AG10803 (cell line): ENCODE measurements around the gene BLID.

Experiments used
- DNase-seq: peaks from one replicate; pipeline ENCODE4 v3.0.0; 2010; ENCODE audit warnings: low read depth
- H3K4me3 ChIP-seq: 2 replicates; pipeline ENCODE4 v1.5.1; 2011; ENCODE audit warnings: mild to moderate bottlenecking, low read length, control low read depth
- TF ChIP-seq, protein P1 (sequence below): conservative IDR thresholded peaks from 2 replicates; pipeline ENCODE4 v1.5.1; 2011; ENCODE audit warnings: mild to moderate bottlenecking, low read length, control low read depth, inconsistent platforms

BLID gene

DNA sequence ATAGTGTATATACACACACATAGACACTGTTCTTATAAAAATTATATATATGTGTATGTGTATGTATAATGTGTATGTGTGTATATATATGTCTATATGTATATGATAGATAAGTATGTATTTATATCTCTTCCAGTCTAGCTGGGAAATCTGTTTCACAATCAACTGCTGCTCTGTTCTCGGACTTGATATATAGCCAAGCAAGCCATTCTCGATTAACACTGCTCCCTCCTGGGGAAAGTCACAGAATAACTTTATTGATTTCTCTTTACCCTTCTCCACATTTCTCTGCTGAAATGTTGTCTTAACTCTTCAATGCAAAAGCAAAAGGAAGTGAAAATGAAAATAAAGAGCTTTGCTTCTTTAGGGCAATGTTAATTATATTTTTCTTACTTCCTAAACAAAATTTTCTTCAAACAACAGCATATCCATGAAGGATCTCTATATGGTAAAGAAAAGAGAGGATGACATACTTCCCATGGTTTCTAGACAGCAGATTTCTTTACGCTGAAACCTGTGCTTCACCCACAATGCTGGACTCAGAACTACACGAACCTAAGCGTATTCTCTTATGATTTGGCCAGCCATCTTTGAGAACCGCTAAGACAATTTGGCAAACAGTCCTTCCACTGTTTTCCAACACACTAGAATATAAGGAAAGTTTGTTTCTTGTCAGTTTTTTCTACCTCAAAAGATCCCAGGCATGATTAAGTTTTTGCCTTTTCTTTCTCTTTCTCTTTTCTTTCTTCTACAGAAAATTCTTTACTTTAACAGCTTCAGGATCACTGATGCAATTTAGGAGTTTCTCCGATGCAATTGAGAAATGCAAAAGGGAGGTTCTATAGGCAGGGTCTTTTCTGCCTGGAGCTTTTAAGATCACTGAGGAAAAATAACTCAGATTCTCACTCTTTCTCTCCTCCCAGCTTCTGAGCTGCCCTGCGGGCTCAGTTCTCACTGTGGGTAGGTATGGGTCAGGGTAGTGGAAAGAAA, 1.9 kb downstream of the BLID start:
- TF ChIP-seq, protein P1, sequence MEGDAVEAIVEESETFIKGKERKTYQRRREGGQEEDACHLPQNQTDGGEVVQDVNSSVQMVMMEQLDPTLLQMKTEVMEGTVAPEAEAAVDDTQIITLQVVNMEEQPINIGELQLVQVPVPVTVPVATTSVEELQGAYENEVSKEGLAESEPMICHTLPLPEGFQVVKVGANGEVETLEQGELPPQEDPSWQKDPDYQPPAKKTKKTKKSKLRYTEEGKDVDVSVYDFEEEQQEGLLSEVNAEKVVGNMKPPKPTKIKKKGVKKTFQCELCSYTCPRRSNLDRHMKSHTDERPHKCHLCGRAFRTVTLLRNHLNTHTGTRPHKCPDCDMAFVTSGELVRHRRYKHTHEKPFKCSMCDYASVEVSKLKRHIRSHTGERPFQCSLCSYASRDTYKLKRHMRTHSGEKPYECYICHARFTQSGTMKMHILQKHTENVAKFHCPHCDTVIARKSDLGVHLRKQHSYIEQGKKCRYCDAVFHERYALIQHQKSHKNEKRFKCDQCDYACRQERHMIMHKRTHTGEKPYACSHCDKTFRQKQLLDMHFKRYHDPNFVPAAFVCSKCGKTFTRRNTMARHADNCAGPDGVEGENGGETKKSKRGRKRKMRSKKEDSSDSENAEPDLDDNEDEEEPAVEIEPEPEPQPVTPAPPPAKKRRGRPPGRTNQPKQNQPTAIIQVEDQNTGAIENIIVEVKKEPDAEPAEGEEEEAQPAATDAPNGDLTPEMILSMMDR: peak; percentile 22; the same call in 1 of the 2 replicates
- no peak overlapping the region for H3K4me3 ChIP-seq
- DNase-seq: peak; percentile 63

DNA sequence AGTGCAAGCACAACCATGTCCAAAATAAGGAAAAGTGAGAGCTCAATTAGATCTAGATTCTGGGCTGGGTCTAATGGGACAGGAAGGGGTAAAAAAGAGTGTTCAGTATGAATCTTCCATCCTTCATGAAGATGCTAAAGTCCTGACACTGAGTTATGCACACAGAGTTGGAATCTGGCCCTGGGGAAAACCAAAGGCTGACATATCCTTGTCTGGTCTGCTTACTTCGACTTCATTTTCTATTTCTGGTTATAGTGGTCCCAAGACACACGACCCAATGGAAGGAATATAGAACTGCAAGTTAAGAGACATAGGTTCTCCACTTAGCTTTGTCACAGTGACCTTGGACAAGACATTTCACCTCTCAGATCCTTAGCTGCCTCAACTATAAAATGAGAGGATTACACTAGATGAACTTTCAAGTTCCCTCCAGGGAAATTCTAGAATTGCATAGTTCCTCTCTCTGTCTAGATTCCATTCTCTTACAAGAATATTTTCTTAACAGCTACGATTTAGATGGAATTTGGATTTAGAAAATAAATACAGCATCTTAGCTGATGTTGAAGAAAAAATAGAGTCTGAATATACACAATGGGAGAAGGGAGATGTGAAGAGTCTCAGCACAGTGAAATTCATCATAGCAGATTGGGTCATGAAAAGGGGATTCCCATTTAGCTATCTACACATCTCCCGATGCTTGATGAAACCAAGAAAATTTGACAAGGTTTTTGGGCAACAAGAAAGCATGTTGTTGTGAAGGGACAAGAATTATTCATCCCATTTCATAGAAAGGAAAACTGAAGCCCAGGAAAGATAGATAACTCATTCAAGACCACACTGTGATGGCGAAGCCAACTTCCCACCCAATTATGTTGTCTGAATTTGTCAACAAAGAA, 3.3 kb downstream of the BLID start:
- no peak overlapping the region for H3K4me3 ChIP-seq
- no peak for DNase-seq
- TF ChIP-seq, protein P1: no peak

DNA sequence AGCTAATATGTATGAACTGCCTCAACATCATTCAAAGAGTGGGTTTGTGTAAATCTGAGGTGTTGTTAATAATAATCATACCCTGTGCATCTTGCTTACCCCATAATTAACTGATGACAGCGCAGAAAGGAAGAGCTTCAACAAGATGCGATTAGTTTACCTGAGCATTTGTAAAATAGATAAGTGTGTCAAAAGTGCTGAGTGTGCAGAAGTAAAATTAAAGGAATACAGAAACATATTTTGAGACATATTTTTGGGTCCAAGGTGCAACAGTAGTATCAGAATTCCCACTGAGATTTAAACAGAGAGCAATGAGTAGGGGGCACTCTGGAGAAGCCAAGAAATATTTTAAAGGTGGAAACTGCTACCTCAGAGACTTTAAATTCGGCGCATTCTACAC, 6.1 kb downstream of the BLID start:
- no peak for DNase-seq
- TF ChIP-seq, protein P1: no peak
- H3K4me3 ChIP-seq: no peak overlapping the region

DNA sequence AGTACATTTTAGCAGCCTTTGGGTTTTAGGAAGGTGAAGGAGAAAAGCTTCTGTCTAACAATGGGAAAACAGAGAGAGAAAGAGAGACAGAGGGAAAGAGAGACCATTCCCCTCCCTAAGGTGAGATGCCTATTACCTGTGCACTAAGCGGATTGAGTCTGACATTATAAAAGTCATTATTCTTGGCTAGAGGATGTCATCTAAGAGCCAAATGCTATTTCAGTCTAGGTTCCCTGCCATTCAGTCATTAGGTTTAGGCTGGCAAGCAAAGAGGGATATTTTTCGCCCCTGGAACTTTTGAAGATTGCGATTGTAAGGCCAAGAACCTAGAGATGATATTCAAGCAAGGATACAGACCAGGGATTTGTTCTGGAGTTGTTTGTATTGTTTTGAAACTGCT, 7.2 kb downstream of the BLID start:
- TF ChIP-seq, protein P1: no peak
- DNase-seq: no peak
- H3K4me3 ChIP-seq: no peak overlapping the region

DNA sequence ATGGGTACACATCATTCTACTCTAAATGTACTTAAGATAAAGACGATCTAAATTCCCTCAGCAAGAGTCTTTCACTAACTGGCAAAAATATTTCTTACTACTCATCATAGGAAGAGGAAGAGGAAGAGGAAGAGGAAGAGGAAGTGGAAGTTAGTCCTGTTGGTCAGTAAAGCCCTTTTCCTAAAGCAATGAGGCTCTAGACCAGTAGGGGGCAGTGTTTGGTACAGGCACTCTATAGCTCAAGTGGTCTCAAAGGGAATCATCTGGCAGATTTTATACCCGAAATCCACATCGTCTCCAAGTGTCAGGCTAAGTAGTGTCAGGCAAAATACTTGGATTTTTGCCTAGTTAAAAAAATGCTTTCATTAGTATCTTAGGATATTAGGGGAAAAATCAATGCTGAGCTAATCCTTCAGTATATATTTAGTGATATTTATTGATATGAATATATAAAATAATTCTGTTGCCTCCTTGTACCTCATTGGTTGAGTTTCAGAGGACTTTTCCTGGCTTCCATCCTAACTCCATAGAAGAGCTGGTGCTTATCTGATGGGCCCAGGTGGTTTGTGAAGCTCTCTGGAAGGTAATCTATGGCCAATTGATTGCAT, 7.7 kb downstream of the BLID start:
- no peak for DNase-seq
- H3K4me3 ChIP-seq: no peak overlapping the region
- TF ChIP-seq, protein P1: peak; percentile 57

DNA sequence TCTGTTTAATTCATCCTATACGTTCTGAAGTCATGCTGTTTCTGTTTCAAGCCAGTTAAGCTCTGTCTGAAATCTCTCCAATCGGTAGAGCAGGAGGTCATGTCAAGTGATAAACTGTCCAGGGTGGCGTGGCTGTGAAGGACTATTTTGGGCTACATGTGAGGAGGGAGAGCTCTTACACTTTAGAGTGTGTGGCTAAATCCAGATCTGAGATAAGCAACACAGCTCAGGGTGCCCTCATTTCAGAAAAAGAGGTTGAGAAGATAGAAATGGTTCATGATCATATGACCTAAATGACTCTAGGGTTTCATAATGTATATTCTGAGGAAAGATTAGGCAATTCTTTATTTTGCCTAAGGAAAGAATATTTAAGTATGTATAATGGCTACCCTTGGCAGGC, 8.4 kb downstream of the BLID start:
- TF ChIP-seq, protein P1: no peak
- H3K4me3 ChIP-seq: no peak overlapping the region
- DNase-seq: no peak
